Type B pancreatic cell (in vitro differentiated cells): ENCODE measurements around the gene PAFAH2. TPM values are rescaled to one million over a fixed set of nuclear protein-coding genes. Genes with fewer than 3 reads are reported as not detected.

Experiments
- DNase-seq: peaks from one replicate; pipeline ENCODE4 v3.0.0; 2021; ENCODE audit warnings: mixed read lengths; ENCODE audit not compliant: unreplicated experiment; ENCODE audit errors: extremely low spot score
- H3K27ac Mint-ChIP-seq: 2 replicates; pipeline ENCODE4 v1.8.0; 2021; ENCODE audit warnings: mild to moderate bottlenecking, mixed read lengths
- H3K27me3 Mint-ChIP-seq: 2 replicates; pipeline ENCODE4 v1.8.0; 2021; ENCODE audit warnings: mixed read lengths
- H3K36me3 Mint-ChIP-seq: 2 replicates; pipeline ENCODE4 v1.8.0; 2021; ENCODE audit warnings: mixed read lengths
- H3K4me1 Mint-ChIP-seq: one replicate; pipeline ENCODE4 v1.8.0; 2021; ENCODE audit warnings: mixed read lengths; ENCODE audit not compliant: unreplicated experiment
- H3K4me3 Mint-ChIP-seq: 2 replicates; pipeline ENCODE4 v1.8.0; 2021; ENCODE audit warnings: mild to moderate bottlenecking, mixed read lengths
- H3K9me3 Mint-ChIP-seq: 2 replicates; pipeline ENCODE4 v1.8.0; 2021; ENCODE audit warnings: mixed read lengths
- total RNA-seq: library from RNA; stranded (reverse); gene quantifications from 2 replicates; pipeline ENCODE4 v1.2.1, GENCODE V29; 2021; ENCODE audit warnings: low replicate concordance
- TF ChIP-seq, protein P1 (sequence below): fragments of 200-600 bp; sonication (generic); conservative IDR thresholded peaks from 2 replicates; pipeline ENCODE4 v1.5.0; 2021; ENCODE audit warnings: antibody characterized with exemption, mild to moderate bottlenecking

PAFAH2 gene
- total RNA-seq, 1 donor from 2014 or later, result 16.7 TPM

DNA sequence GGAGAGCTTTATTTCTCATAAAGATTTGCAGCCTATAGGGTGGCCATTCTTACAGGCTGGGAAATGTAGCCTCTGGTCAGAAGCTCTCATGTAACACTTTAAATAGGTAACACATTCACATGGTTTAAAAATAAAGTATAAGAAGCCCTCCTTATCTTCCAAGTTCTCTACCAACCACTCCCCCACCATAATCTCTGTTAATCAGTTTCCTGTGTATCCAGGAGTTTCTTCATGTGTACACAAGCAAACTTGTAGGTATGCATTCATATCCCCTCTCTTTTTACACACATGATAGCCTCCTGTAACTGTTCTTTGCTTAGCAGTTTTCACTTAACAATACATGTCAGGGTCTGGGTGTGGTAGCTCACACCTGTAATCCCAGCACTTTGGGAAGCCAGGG is 86.7 kb downstream of the PAFAH2 start:
- peaks cover 16% of the 10 kb centered on the region for H3K4me1 Mint-ChIP-seq
- H3K36me3 Mint-ChIP-seq, result no peaks in the 10 kb centered on the region
- H3K27ac Mint-ChIP-seq, result no peak overlapping the region
- no peak for DNase-seq
- TF ChIP-seq, protein P1, sequence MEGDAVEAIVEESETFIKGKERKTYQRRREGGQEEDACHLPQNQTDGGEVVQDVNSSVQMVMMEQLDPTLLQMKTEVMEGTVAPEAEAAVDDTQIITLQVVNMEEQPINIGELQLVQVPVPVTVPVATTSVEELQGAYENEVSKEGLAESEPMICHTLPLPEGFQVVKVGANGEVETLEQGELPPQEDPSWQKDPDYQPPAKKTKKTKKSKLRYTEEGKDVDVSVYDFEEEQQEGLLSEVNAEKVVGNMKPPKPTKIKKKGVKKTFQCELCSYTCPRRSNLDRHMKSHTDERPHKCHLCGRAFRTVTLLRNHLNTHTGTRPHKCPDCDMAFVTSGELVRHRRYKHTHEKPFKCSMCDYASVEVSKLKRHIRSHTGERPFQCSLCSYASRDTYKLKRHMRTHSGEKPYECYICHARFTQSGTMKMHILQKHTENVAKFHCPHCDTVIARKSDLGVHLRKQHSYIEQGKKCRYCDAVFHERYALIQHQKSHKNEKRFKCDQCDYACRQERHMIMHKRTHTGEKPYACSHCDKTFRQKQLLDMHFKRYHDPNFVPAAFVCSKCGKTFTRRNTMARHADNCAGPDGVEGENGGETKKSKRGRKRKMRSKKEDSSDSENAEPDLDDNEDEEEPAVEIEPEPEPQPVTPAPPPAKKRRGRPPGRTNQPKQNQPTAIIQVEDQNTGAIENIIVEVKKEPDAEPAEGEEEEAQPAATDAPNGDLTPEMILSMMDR, result no peak
- H3K4me3 Mint-ChIP-seq, result no peak overlapping the region
- no peaks in the 10 kb centered on the region for H3K27me3 Mint-ChIP-seq
- no peaks in the 10 kb centered on the region for H3K9me3 Mint-ChIP-seq

Other genes starting within 250 kb of the PAFAH2 start
- gene SELENON, start 197.9 kb downstream of the PAFAH2 start, total RNA-seq, result 39.8 and 68.7 TPM in 2 replicates
- 73.5 and 74.5 TPM in 2 replicates for gene MTFR1L, start 178.1 kb downstream of the PAFAH2 start, total RNA-seq
- gene AUNIP, start 138.6 kb downstream of the PAFAH2 start, total RNA-seq, result 3.7 and 7.2 TPM in 2 replicates
- gene PAQR7, start 122.4 kb downstream of the PAFAH2 start, total RNA-seq, result 24.3 and 41.0 TPM in 2 replicates
- 219 and 591 TPM in 2 replicates for gene STMN1, start 91.6 kb downstream of the PAFAH2 start, total RNA-seq
- 0.31 and 4.2 TPM in 2 replicates for gene EXTL1, start 23.7 kb upstream of the PAFAH2 start, total RNA-seq
- gene SLC30A2, start 48.1 kb upstream of the PAFAH2 start, total RNA-seq, result 4.4 and 24.4 TPM in 2 replicates
- 1.7 and 4.1 TPM in 2 replicates for gene TRIM63, start 69.6 kb upstream of the PAFAH2 start, total RNA-seq
- 14.7 and 18.4 TPM in 2 replicates for gene PDIK1L, start 113.8 kb upstream of the PAFAH2 start, total RNA-seq
- 0.38 and 1.4 TPM in 2 replicates for gene FAM110D, start 161.0 kb upstream of the PAFAH2 start, total RNA-seq
- gene C1orf232, start 170.9 kb upstream of the PAFAH2 start, total RNA-seq, result 1.0 TPM in 1 of 2 replicates, not detected in the other
- 29.7 and 34.9 TPM in 2 replicates for gene ZNF593, start 171.8 kb upstream of the PAFAH2 start, total RNA-seq
- gene ZNF593OS, start 173.8 kb upstream of the PAFAH2 start, total RNA-seq, result not detected in 2 replicates
- gene CNKSR1, start 179.4 kb upstream of the PAFAH2 start, total RNA-seq, result 16.5 and 50.5 TPM in 2 replicates
- not detected in 2 replicates for gene CATSPER4, start 192.5 kb upstream of the PAFAH2 start, total RNA-seq
- gene CEP85, start 236.1 kb upstream of the PAFAH2 start, total RNA-seq, result 15.9 and 26.8 TPM in 2 replicates